HepG2 (cell line): ENCODE measurements around the gene SETD1A. TPM values are rescaled to one million over a fixed set of nuclear protein-coding genes. Genes with fewer than 3 reads are reported as not detected.

ENCODE experiments used
- ASH2L ChIP-seq: fragments of 300-600, 200-600 bp; sonication (generic); IDR thresholded peaks from 2 replicates; pipeline ENCODE4 v1.7.0; 2017; ENCODE audit warnings: low read depth, mild to moderate bottlenecking, moderate library complexity, mixed read lengths, low read length; ENCODE audit not compliant: insufficient read length
- CTCF ChIP-seq: sonication (generic); formaldehyde crosslinking; IDR thresholded peaks from 2 replicates; pipeline ENCODE4 v1.5.0; 2020; ENCODE audit warnings: mild to moderate bottlenecking, missing genetic modification reagents, moderate library complexity
- FOXK2 ChIP-seq: fragments of 450-650 bp; IDR thresholded peaks from 2 replicates; pipeline ENCODE4 v1.6.1; 2016
- IKZF5 ChIP-seq: IDR thresholded peaks from 2 replicates; pipeline ENCODE4 v1.6.1; 2018; ENCODE audit warnings: missing genetic modification reagents, mild to moderate bottlenecking, missing compliant biosample characterization
- KMT2B ChIP-seq: IDR thresholded peaks from 2 replicates; pipeline ENCODE4 v1.6.1; 2016; ENCODE audit warnings: missing genetic modification reagents, missing compliant biosample characterization
- LRRFIP1 ChIP-seq: sonication (generic); formaldehyde crosslinking; conservative IDR thresholded peaks from 2 replicates; pipeline ENCODE4 v1.4.0; 2020; ENCODE audit warnings: missing genetic modification reagents
- MAFG ChIP-seq: sonication (generic); formaldehyde crosslinking; IDR thresholded peaks from 2 replicates; pipeline ENCODE4 v1.5.1; 2020; ENCODE audit warnings: mild to moderate bottlenecking, missing genetic modification reagents
- MED1 ChIP-seq: sonication (generic); formaldehyde crosslinking; IDR thresholded peaks from 2 replicates; pipeline ENCODE4 v1.4.0; 2020; ENCODE audit warnings: missing genetic modification reagents
- MXD4 ChIP-seq: IDR thresholded peaks from 2 replicates; pipeline ENCODE4 v1.6.1; 2016; ENCODE audit warnings: mild to moderate bottlenecking, missing biosample characterization, missing genetic modification reagents
- MYNN ChIP-seq: sonication (generic); formaldehyde crosslinking; IDR thresholded peaks from 2 replicates; pipeline ENCODE4 v1.4.0; 2020; ENCODE audit warnings: mild to moderate bottlenecking, low read depth, missing genetic modification reagents
- NBN ChIP-seq: fragments of 450-650 bp; conservative IDR thresholded peaks from 2 replicates; pipeline ENCODE4 v1.6.1; 2017
- NR2F6 ChIP-seq, 2 experiments: IDR thresholded peaks; 2 replicates each; pipeline ENCODE4 v1.6.1; 2016; ENCODE audit warnings: antibody characterized with exemption in 1 of 2, mild to moderate bottlenecking in 1 of 2
- PITX1 ChIP-seq: sonication (generic); formaldehyde crosslinking; IDR thresholded peaks from 2 replicates; pipeline ENCODE4 v1.5.1; 2020; ENCODE audit warnings: mild to moderate bottlenecking, missing genetic modification reagents
- PPARG ChIP-seq: conservative IDR thresholded peaks from 2 replicates; pipeline ENCODE4 v1.6.1; 2016; ENCODE audit warnings: missing biosample characterization, missing genetic modification reagents
- SKI ChIP-seq: fragments of 450-650 bp; IDR thresholded peaks from one replicate; pipeline ENCODE4 v1.6.1; 2018; ENCODE audit warnings: mild to moderate bottlenecking; ENCODE audit not compliant: partially characterized antibody
- SP4 ChIP-seq: sonication (generic); formaldehyde crosslinking; IDR thresholded peaks from 2 replicates; pipeline ENCODE4 v1.8.1; 2023; ENCODE audit warnings: mild to moderate bottlenecking, missing genetic modification reagents
- TBL1XR1 ChIP-seq: fragments of 150-350 bp; IDR thresholded peaks from 2 replicates; pipeline ENCODE4 v1.6.1; 2014; ENCODE audit warnings: borderline replicate concordance, low read length; ENCODE audit not compliant: partially characterized antibody
- TSC22D2 ChIP-seq: sonication (generic); formaldehyde crosslinking; IDR thresholded peaks from 2 replicates; pipeline ENCODE4 v1.5.1; 2020; ENCODE audit warnings: missing genetic modification reagents, mild to moderate bottlenecking, borderline replicate concordance
- ZFAT ChIP-seq: sonication (generic); formaldehyde crosslinking; conservative IDR thresholded peaks from 2 replicates; pipeline ENCODE4 v1.8.1; 2023; ENCODE audit warnings: missing genetic modification reagents, inconsistent platforms
- ZFP41 ChIP-seq: sonication (generic); formaldehyde crosslinking; IDR thresholded peaks from 2 replicates; pipeline ENCODE4 v1.4.0; 2020; ENCODE audit warnings: mild to moderate bottlenecking, missing genetic modification reagents, borderline replicate concordance
- ZNF263 ChIP-seq: sonication (generic); formaldehyde crosslinking; IDR thresholded peaks from 2 replicates; pipeline ENCODE4 v1.4.0; 2020; ENCODE audit warnings: missing genetic modification reagents
- ZNF549 ChIP-seq: sonication (generic); formaldehyde crosslinking; IDR thresholded peaks from 2 replicates; pipeline ENCODE4 v1.5.0; 2020; ENCODE audit warnings: missing genetic modification reagents
- ZNF639 ChIP-seq: conservative IDR thresholded peaks from 2 replicates; pipeline ENCODE4 v1.6.1; 2018; ENCODE audit warnings: missing genetic modification reagents
- ZNF891 ChIP-seq: sonication (generic); formaldehyde crosslinking; IDR thresholded peaks from 2 replicates; pipeline ENCODE4 v1.5.0; 2020; ENCODE audit warnings: mild to moderate bottlenecking, missing genetic modification reagents
- ZSCAN22 ChIP-seq: sonication (generic); formaldehyde crosslinking; IDR thresholded peaks from 2 replicates; pipeline ENCODE4 v1.4.0; 2020; ENCODE audit warnings: mild to moderate bottlenecking, missing genetic modification reagents
- polyA plus RNA-seq, 8 experiments: library from polyadenylated mRNA; depleted of rRNA in 3 of 8; stranded (reverse) in 7 of 8; unstranded in 1 of 8; fragments of >200 nt; fragmentation: Illumina TruSeq in 4 of 8; extraction: Trizol in 4 of 8; gene quantifications; 2 replicates each; pipeline versions ENCODE4 v1.2.1 to v1.2.3, GENCODE V29; 2011 to 2016; ENCODE audit warnings: low read depth in 4 of 8, missing spikeins in 1 of 8, mixed read lengths in 1 of 8; ENCODE audit not compliant: insufficient read depth in 1 of 8
- total RNA-seq, 5 experiments: library from RNA; depleted of rRNA; stranded (reverse); fragments of >200 nt; fragmentation: Illumina TruSeq; extraction: Trizol; gene quantifications; 2 replicates each; pipeline ENCODE4 v1.2.3, GENCODE V29; 2016; ENCODE audit warnings: low read depth in 1 of 5

Gene SETD1A
- total and polyA plus RNA-seq, 2 of the 13 experiments (the other 11 are each of a cell fraction or from before 2014, with no cell fraction given): 3.8 to 5.6 TPM

- TF ChIP-seq ZNF639 (CRISPR knock-in tag) (no peak), SKI (no peak), CTCF (CRISPR knock-in tag) (peak; percentile 10; the same call in 1 of the 2 replicates), ZFAT (CRISPR knock-in tag) (no peak), ZNF263 (CRISPR knock-in tag) (no peak), MAFG (CRISPR knock-in tag) (no peak), TBL1XR1 (peak; percentile 22), KMT2B (CRISPR knock-in tag) (no peak), MXD4 (CRISPR knock-in tag) (no peak), MYNN (CRISPR knock-in tag) (no peak), ZNF549 (CRISPR knock-in tag) (no peak), PITX1 (peak; percentile 33; the same call in 1 of the 2 replicates), ASH2L (peak; percentile 91), FOXK2 (peak; percentile 25; the same call in 1 of the 2 replicates), ZNF891 (CRISPR knock-in tag) (0 out of 2 replicates have a peak, but pooled peaks have one; percentile 42), NR2F6 (IDR thresholded peaks at IDR 0.05) (no peak), NR2F6 (CRISPR knock-in tag; IDR thresholded peaks at IDR 0.05) (no peak; the same call in 1 of the 2 replicates), ZFP41 (CRISPR knock-in tag) (no peak), TSC22D2 (CRISPR knock-in tag) (peak; percentile 88; the same call in 1 of the 2 replicates), PPARG (CRISPR knock-in tag) (no peak), SP4 (CRISPR knock-in tag) (peak; percentile 99), NBN (no peak), LRRFIP1 (CRISPR knock-in tag) (0 out of 2 replicates have a peak, but pooled peaks have one; percentile 31), IKZF5 (peak; percentile 38; the same call in 1 of the 2 replicates), ZSCAN22 (CRISPR knock-in tag) (no peak), MED1 (no peak)
These were observed 34.5 kb upstream of the SETD1A start (continued) for GRCh38 chr16:30922960-30923535.
